HAP-1 (cell line): ENCODE data around the gene ZBTB7C.

Experiments
- DNase-seq, 2 experiments: peaks; one replicate each; pipeline ENCODE4 v3.0.0-alpha.2; 2016 to 2020; ENCODE audit warnings: low spot score in 2 of 2
- H3K27me3 ChIP-seq: fragments of 250-450 bp; sonication (Bioruptor Pico); 2 replicates; pipeline ENCODE4 v1.5.1; 2020; ENCODE audit warnings: low read depth, mild to moderate bottlenecking, moderate library complexity
- H3K36me3 ChIP-seq: fragments of 250-450 bp; sonication (Bioruptor Pico); replicated peaks from 2 replicates; pipeline ENCODE4 v1.5.1; 2020; ENCODE audit warnings: mild to moderate bottlenecking
- H3K4me1 ChIP-seq: fragments of 250-450 bp; sonication (Bioruptor Pico); 2 replicates; pipeline ENCODE4 v1.5.1; 2020; ENCODE audit warnings: mild to moderate bottlenecking
- H3K4me3 ChIP-seq: fragments of 250-450 bp; sonication (Bioruptor Pico); 2 replicates; pipeline ENCODE4 v1.5.1; 2020; ENCODE audit warnings: mild to moderate bottlenecking, moderate library complexity
- H3K9me3 ChIP-seq: fragments of 250-450 bp; sonication (Bioruptor Pico); 2 replicates; pipeline ENCODE4 v1.5.1; 2020; ENCODE audit warnings: mild to moderate bottlenecking, moderate library complexity
- in situ Hi-C: fragments of 300-500 bp; cut with MboI; formaldehyde crosslinking; loops from 3 replicates; pipeline ENCODE4 v1.14.3; 2020; ENCODE audit warnings: low sequenced_read_pairs, inconsistent platforms, mixed read lengths

Gene ZBTB7C

GRCh38 chr18:48077291-48077690 is 331.9 kb downstream of the ZBTB7C start:
- Histone ChIP-seq H3K4me1 (no peaks in the 10 kb centered on the region), H3K4me3 (no peak overlapping the region), H3K27me3 (peaks cover 9% of the 10 kb centered on the region; the same call in 1 of the 2 replicates), H3K9me3 (no peaks in the 10 kb centered on the region), H3K36me3 (no peaks in the 10 kb centered on the region)
- in situ Hi-C loops = no loop called here
- no peak for DNase-seq

- Histone ChIP-seq H3K27me3 (peaks cover 9% of the 10 kb centered on the region), H3K9me3 (no peaks in the 10 kb centered on the region), H3K4me3 (no peak overlapping the region), H3K4me1 (no peaks in the 10 kb centered on the region), H3K36me3 (no peaks in the 10 kb centered on the region)
- in situ Hi-C loops = no loop called here
- no peak for DNase-seq
Observed at GRCh38 chr18:48076461-48076860, 332.7 kb downstream of the ZBTB7C start.

GRCh38 chr18:48075707-48076093 is 333.5 kb downstream of the ZBTB7C start:
- in situ Hi-C loops = no loop called here
- H3K36me3 ChIP-seq = no peaks in the 10 kb centered on the region

GRCh38 chr18:48074929-48075706 is 334.1 kb downstream of the ZBTB7C start:
- DNase-seq = no peak
- Histone ChIP-seq H3K27me3 (peaks cover 9% of the 10 kb centered on the region), H3K4me1 (no peaks in the 10 kb centered on the region), H3K4me3 (no peak overlapping the region), H3K36me3 (no peaks in the 10 kb centered on the region), H3K9me3 (no peaks in the 10 kb centered on the region)
- in situ Hi-C loops = no loop called here

More at GRCh38 chr18:48075707-48076093, 333.5 kb downstream of the ZBTB7C start:
- peaks cover 9% of the 10 kb centered on the region for H3K27me3 ChIP-seq
- H3K4me1 ChIP-seq = no peaks in the 10 kb centered on the region
- no peak for DNase-seq
- no peak overlapping the region for H3K4me3 ChIP-seq
- H3K9me3 ChIP-seq = no peaks in the 10 kb centered on the region

- Histone ChIP-seq H3K36me3 (no peaks in the 10 kb centered on the region), H3K4me1 (no peaks in the 10 kb centered on the region), H3K9me3 (no peaks in the 10 kb centered on the region), H3K4me3 (no peak overlapping the region), H3K27me3 (peaks cover 9% of the 10 kb centered on the region)
- in situ Hi-C loops = no loop called here
- DNase-seq = no peak
Observed at GRCh38 chr18:48073211-48073930, 335.8 kb downstream of the ZBTB7C start.

- Histone ChIP-seq H3K27me3 (peaks cover 9% of the 10 kb centered on the region), H3K9me3 (no peaks in the 10 kb centered on the region), H3K36me3 (no peaks in the 10 kb centered on the region), H3K4me1 (no peaks in the 10 kb centered on the region), H3K4me3 (no peak overlapping the region)
- DNase-seq = no peak
- in situ Hi-C loops = no loop called here
Observed at GRCh38 chr18:48072428-48073204, 336.6 kb downstream of the ZBTB7C start.

- Histone ChIP-seq H3K36me3 (no peaks in the 10 kb centered on the region), H3K27me3 (no peaks in the 10 kb centered on the region; the same call in 1 of the 2 replicates), H3K4me3 (no peak overlapping the region), H3K9me3 (no peaks in the 10 kb centered on the region), H3K4me1 (no peaks in the 10 kb centered on the region)
- DNase-seq = no peak
- in situ Hi-C loops = no loop called here
Observed at GRCh38 chr18:48068916-48069445, 340.2 kb downstream of the ZBTB7C start.

GRCh38 chr18:48066225-48066652 is 342.9 kb downstream of the ZBTB7C start:
- Histone ChIP-seq H3K36me3 (no peaks in the 10 kb centered on the region), H3K4me3 (no peak overlapping the region), H3K27me3 (no peaks in the 10 kb centered on the region), H3K4me1 (no peaks in the 10 kb centered on the region), H3K9me3 (no peaks in the 10 kb centered on the region)
- no peak for DNase-seq
- in situ Hi-C loops = no loop called here

- no peaks in the 10 kb centered on the region for H3K36me3 ChIP-seq
- no peak overlapping the region for H3K4me3 ChIP-seq
- no peak for DNase-seq
- H3K27me3 ChIP-seq = no peaks in the 10 kb centered on the region; the same call in 1 of the 2 replicates
- in situ Hi-C loops = no loop called here
- no peaks in the 10 kb centered on the region for H3K4me1 ChIP-seq
- H3K9me3 ChIP-seq = no peaks in the 10 kb centered on the region
Observed at GRCh38 chr18:48065601-48065995, 343.6 kb downstream of the ZBTB7C start.

GRCh38 chr18:48064978-48065600 is 344.1 kb downstream of the ZBTB7C start:
- in situ Hi-C loops = no loop called here
- no peaks in the 10 kb centered on the region for H3K36me3 ChIP-seq
- H3K4me1 ChIP-seq = no peaks in the 10 kb centered on the region
- no peak overlapping the region for H3K4me3 ChIP-seq
- no peaks in the 10 kb centered on the region for H3K9me3 ChIP-seq
- no peak for DNase-seq
- peaks cover 1% of the 10 kb centered on the region; the same call in 1 of the 2 replicates for H3K27me3 ChIP-seq

- in situ Hi-C loops = no loop called here
- DNase-seq = no peak
Observed at GRCh38 chr18:48061781-48062570, 347.2 kb downstream of the ZBTB7C start.

GRCh38 chr18:48060970-48061369 is 348.2 kb downstream of the ZBTB7C start:
- no peaks in the 10 kb centered on the region for H3K36me3 ChIP-seq
- H3K4me3 ChIP-seq = no peak overlapping the region
- in situ Hi-C loops = no loop called here
- H3K27me3 ChIP-seq = peaks cover 10% of the 10 kb centered on the region
- no peaks in the 10 kb centered on the region for H3K9me3 ChIP-seq
- no peak for DNase-seq
- H3K4me1 ChIP-seq = no peaks in the 10 kb centered on the region

More at GRCh38 chr18:48061781-48062570, 347.2 kb downstream of the ZBTB7C start:
- no peaks in the 10 kb centered on the region for H3K9me3 ChIP-seq
- peaks cover 10% of the 10 kb centered on the region; the same call in 1 of the 2 replicates for H3K27me3 ChIP-seq
- H3K36me3 ChIP-seq = no peaks in the 10 kb centered on the region
- H3K4me3 ChIP-seq = no peak overlapping the region
- no peaks in the 10 kb centered on the region for H3K4me1 ChIP-seq
